ENCODE measurements around the gene C20orf202.

- TF ChIP-seq CTCF (IDR thresholded peaks at IDR 0.05; ENCODE audit: borderline replicate concordance, extremely low read depth, low read length, poor library complexity, severe bottlenecking), result no peak
- TF ChIP-seq EZH2 (IDR thresholded peaks at IDR 0.05; ENCODE audit: borderline replicate concordance, low read depth, low read length, severe bottlenecking), result no peak
These were observed 12.4 kb upstream of the C20orf202 start for GRCh38 chr20:1190847-1191246.

Data from DND-41 (cell line).